Peyer's patch (tissue), 4 donors: ENCODE measurements around the gene UBAC2. TPM values are rescaled to one million over a fixed set of nuclear protein-coding genes. Genes with fewer than 3 reads are reported as not detected.

ENCODE experiments used
- DNase-seq, 3 donors: peaks; one replicate each; pipeline ENCODE4 v3.0.0-alpha.2; 2017 to 2019
- H3K27ac ChIP-seq, 4 donors: fragments of 200-600 bp; sonication (generic); one replicate each; pipeline ENCODE4 v1.5.1; 2016 to 2019
- H3K27me3 ChIP-seq, 2 donors: fragments of 200-600 bp; sonication (generic); one replicate each; pipeline ENCODE4 v1.5.1; 2019
- H3K36me3 ChIP-seq, 3 donors: fragments of 200-600 bp; sonication (generic); one replicate each; pipeline ENCODE4 v1.5.1; 2016 to 2019
- H3K4me1 ChIP-seq, 4 donors: fragments of 200-600 bp; sonication (generic); one replicate each; pipeline ENCODE4 v1.5.1; 2016 to 2019
- H3K4me3 ChIP-seq, 4 donors: fragments of 200-600 bp; sonication (generic); 1 replicate in 3 of 4; 2 replicates in 1 of 4; pipeline ENCODE4 v1.5.1; 2016 to 2019; ENCODE audit warnings: mild to moderate bottlenecking in 1 of 4
- H3K9me3 ChIP-seq, 4 donors: fragments of 200-600 bp; sonication (generic); one replicate each; pipeline ENCODE4 v1.5.1; 2016 to 2019; ENCODE audit warnings: mild to moderate bottlenecking in 1 of 4
- CTCF ChIP-seq, 6 experiments: fragments of 450-650 bp in 4 of 6; fragments of 200-600 bp in 2 of 6; sonication (generic) in 1 of 6; IDR thresholded peaks; one replicate each; pipeline ENCODE4 v1.5.1; 2017 to 2019; ENCODE audit warnings: antibody characterized with exemption in 6 of 6, mild to moderate bottlenecking in 3 of 6, moderate library complexity in 1 of 6
- POLR2A ChIP-seq, 2 donors: fragments of 450-650 bp; IDR thresholded peaks; one replicate each; pipeline ENCODE4 v1.5.1; 2017; ENCODE audit warnings: antibody characterized with exemption in 2 of 2, mild to moderate bottlenecking in 2 of 2, moderate library complexity in 2 of 2
- total RNA-seq, 4 donors: library from RNA; depleted of rRNA; stranded (reverse); fragments of >200 nt; gene quantifications; one replicate each; pipeline ENCODE4 v1.1.0, GENCODE V29; 2016

The UBAC2 gene
- total RNA-seq, 4 donors from 2014 or later: 38.8 to 67.8 (median 63.4) TPM

- H3K27ac ChIP-seq: no peak overlapping the region
- DNase-seq: no peak
- H3K9me3 ChIP-seq: peaks cover 0 to 4% (median 0%) of the 10 kb centered on the region in 4 donors
- H3K36me3 ChIP-seq: no peaks in the 10 kb centered on the region
- no peaks in the 10 kb centered on the region for H3K27me3 ChIP-seq
- TF ChIP-seq POLR2A (IDR thresholded peaks at IDR 0.05): no peak
- TF ChIP-seq CTCF (IDR thresholded peaks at IDR 0.05): no peak
- no peak overlapping the region for H3K4me3 ChIP-seq
- H3K4me1 ChIP-seq: peaks cover 0 to 16% (median 4%) of the 10 kb centered on the region in 4 donors
Observed at GRCh38 chr13:99267927-99268326, 67.3 kb downstream of the UBAC2 start.

- Histone ChIP-seq H3K4me3 (no peak overlapping the region), H3K4me1 (peaks cover 0 to 11% (median 4%) of the 10 kb centered on the region in 4 donors), H3K27ac (peak overlapping the region in 1 of 4 donors; percentile 15), H3K9me3 (peaks cover 0 to 4% (median 0%) of the 10 kb centered on the region in 4 donors), H3K27me3 (no peaks in the 10 kb centered on the region), H3K36me3 (no peaks in the 10 kb centered on the region)
- TF ChIP-seq CTCF (IDR thresholded peaks at IDR 0.05) (no peak), POLR2A (IDR thresholded peaks at IDR 0.05) (no peak)
- DNase-seq: no peak
Observed at GRCh38 chr13:99268822-99269221, 68.2 kb downstream of the UBAC2 start.

- H3K27ac ChIP-seq: peak overlapping the region in 3 of 4 donors; percentile 24 to 73 (median 36)
- H3K4me3 ChIP-seq: no peak overlapping the region
- H3K4me1 ChIP-seq: peaks cover 0 to 9% (median 2%) of the 10 kb centered on the region in 4 donors
- no peaks in the 10 kb centered on the region for H3K27me3 ChIP-seq
- H3K36me3 ChIP-seq: no peaks in the 10 kb centered on the region
- H3K9me3 ChIP-seq: peaks cover 0 to 4% (median 0%) of the 10 kb centered on the region in 4 donors
- peak in 1 of 3 donors; percentile 69 for DNase-seq
- no peak for TF ChIP-seq POLR2A (IDR thresholded peaks at IDR 0.05)
- TF ChIP-seq CTCF (IDR thresholded peaks at IDR 0.05): peak; percentile 54 to 86 (median 80)
Observed at GRCh38 chr13:99269627-99270241, 69.1 kb downstream of the UBAC2 start.

GRCh38 chr13:99270518-99270917 lies 69.9 kb downstream of the UBAC2 start:
- no peak overlapping the region for H3K4me3 ChIP-seq
- TF ChIP-seq CTCF (IDR thresholded peaks at IDR 0.05): no peak
- no peak for TF ChIP-seq POLR2A (IDR thresholded peaks at IDR 0.05)
- H3K4me1 ChIP-seq: peaks cover 0 to 10% (median 1%) of the 10 kb centered on the region in 4 donors
- H3K27me3 ChIP-seq: no peaks in the 10 kb centered on the region
- H3K27ac ChIP-seq: peak overlapping the region in 3 of 4 donors; percentile 24 to 73 (median 36)
- DNase-seq: no peak
- H3K9me3 ChIP-seq: peaks cover 0 to 4% (median 0%) of the 10 kb centered on the region in 4 donors
- H3K36me3 ChIP-seq: no peaks in the 10 kb centered on the region

GRCh38 chr13:99271249-99271648 lies 70.6 kb downstream of the UBAC2 start:
- peaks cover 0 to 4% (median 0%) of the 10 kb centered on the region in 4 donors for H3K9me3 ChIP-seq
- peaks cover 0 to 15% (median 2%) of the 10 kb centered on the region in 4 donors for H3K4me1 ChIP-seq
- H3K4me3 ChIP-seq: no peak overlapping the region
- peak overlapping the region; percentile 22 to 73 (median 30) for H3K27ac ChIP-seq
- H3K36me3 ChIP-seq: no peaks in the 10 kb centered on the region
- no peak for DNase-seq
- no peaks in the 10 kb centered on the region for H3K27me3 ChIP-seq
- TF ChIP-seq POLR2A (IDR thresholded peaks at IDR 0.05) (no peak), CTCF (IDR thresholded peaks at IDR 0.05) (no peak)
